GM12878 (cell line): Measurements from ENCODE around the gene LRRC7. TPM values are rescaled to one million over a fixed set of nuclear protein-coding genes. Genes with fewer than 3 reads are reported as not detected.

Experiments used
- ATAC-seq: fragments of 200-7000 bp; cut with Tn5 transposase; 3 replicates; pipeline ENCODE4 v1.9.1; 2020; ENCODE audit warnings: mild to moderate bottlenecking, moderate library complexity
- BruUV-seq: library from RNA; stranded (reverse); fragments of 400-500 nt; replicated peaks from 2 replicates; lab custom pipeline; 2021; lab: Mats Ljungman, UMichigan
- CTCF ChIA-PET: fragments of 300-600 bp; sonication (Branson Sonifier 250); formaldehyde crosslinking; extraction: SDS; loops from one replicate; lab custom pipeline; 2021; ENCODE audit warnings: inconsistent platforms; lab: Yijun Ruan, JAX
- POLR2A ChIA-PET: fragments of 350-600 bp; formaldehyde crosslinking; extraction: SDS; loops from one replicate; lab custom pipeline; 2021; ENCODE audit warnings: inconsistent platforms; lab: Charles Lee
- RAD21 ChIA-PET: fragments of 300-600 bp; sonication (Branson Sonifier 250); formaldehyde crosslinking; loops from one replicate; lab custom pipeline; 2023; ENCODE audit warnings: antibody characterized with exemption; ENCODE audit not compliant: unreplicated experiment; lab: Charles Lee
- SMC1A ChIA-PET: fragments of 300-600 bp; sonication (Branson Sonifier 250); formaldehyde crosslinking; loops from one replicate; lab custom pipeline; 2023; ENCODE audit not compliant: unreplicated experiment, uncharacterized antibody; lab: Charles Lee
- DNase-seq: peaks from one replicate; pipeline ENCODE4 v3.0.0-alpha.2; 2011; ENCODE audit warnings: low read depth, low spot score
- FAIRE-seq: peaks from 3 replicates; lab custom pipeline; 2011; peaks lifted over from hg19 to GRCh38; lab: Jason Lieb, UNC
- H2AFZ ChIP-seq: 2 replicates; pipeline ENCODE4 v1.6.0; 2011; ENCODE audit warnings: low read depth, low read length, control low read depth; ENCODE audit not compliant: control insufficient read depth
- H3K27ac ChIP-seq: 2 replicates; pipeline ENCODE4 v1.5.1; 2011; ENCODE audit warnings: control low read depth; ENCODE audit not compliant: control insufficient read depth, insufficient read depth
- H3K27me3 ChIP-seq, 2 experiments: replicated peaks in 1 of 2; 2 replicates each; pipeline versions ENCODE4 v1.6.0 to v1.6.1; 2011; ENCODE audit warnings: low read length in 1 of 2; ENCODE audit not compliant: control insufficient read depth in 2 of 2, insufficient read depth in 2 of 2
- H3K36me3 ChIP-seq, 2 experiments: 2 replicates each; pipeline ENCODE4 v1.5.1; 2011; ENCODE audit warnings: low read length in 1 of 2; ENCODE audit not compliant: control insufficient read depth in 2 of 2, insufficient read depth in 2 of 2
- H3K4me1 ChIP-seq: 2 replicates; pipeline ENCODE4 v1.6.1; 2011; ENCODE audit warnings: mild to moderate bottlenecking, low read length, moderate library complexity, mixed read lengths; ENCODE audit not compliant: control insufficient read depth, insufficient read depth
- H3K4me2 ChIP-seq: 2 replicates; pipeline ENCODE4 v1.6.0; 2011; ENCODE audit warnings: control low read depth; ENCODE audit not compliant: control insufficient read depth, insufficient read depth
- H3K4me3 ChIP-seq: fragments of 200-600 bp; sonication (generic); 2 replicates; pipeline ENCODE4 v1.5.1; 2016
- H3K79me2 ChIP-seq: 2 replicates; pipeline ENCODE4 v1.6.0; 2011; ENCODE audit warnings: low read length; ENCODE audit not compliant: control insufficient read depth, insufficient read depth
- H3K9ac ChIP-seq: 2 replicates; pipeline ENCODE4 v1.8.0; 2011; ENCODE audit warnings: low read length, control low read depth, mixed read lengths; ENCODE audit not compliant: control insufficient read depth, insufficient read depth
- H3K9me3 ChIP-seq: replicated peaks from 3 replicates; pipeline ENCODE4 v1.5.1; 2011; ENCODE audit warnings: mild to moderate bottlenecking, low read length; ENCODE audit not compliant: control insufficient read depth, insufficient read depth
- H4K20me1 ChIP-seq: 2 replicates; pipeline ENCODE4 v1.6.0; 2011; ENCODE audit not compliant: control insufficient read depth, insufficient read depth
- CHD4 ChIP-seq: fragments of 200-600 bp; sonication (generic); IDR thresholded peaks from 2 replicates; pipeline ENCODE4 v1.6.1; 2016; ENCODE audit warnings: mild to moderate bottlenecking
- DPF2 ChIP-seq: fragments of 450-650 bp; IDR thresholded peaks from 2 replicates; pipeline ENCODE4 v1.6.1; 2017; ENCODE audit warnings: mild to moderate bottlenecking
- HDGF ChIP-seq: fragments of 450-650 bp; IDR thresholded peaks from 2 replicates; pipeline ENCODE4 v1.6.1; 2016; ENCODE audit warnings: antibody characterized with exemption
- KDM1A ChIP-seq: fragments of 200-600 bp; sonication (generic); IDR thresholded peaks from 2 replicates; pipeline ENCODE4 v1.6.1; 2016; ENCODE audit warnings: borderline replicate concordance
- MEF2B ChIP-seq: fragments of 450-650 bp; IDR thresholded peaks from 2 replicates; pipeline ENCODE4 v1.6.1; 2018; ENCODE audit warnings: mild to moderate bottlenecking, moderate library complexity; ENCODE audit not compliant: partially characterized antibody, poor library complexity, severe bottlenecking
- SP1 ChIP-seq: IDR thresholded peaks from one replicate; pipeline ENCODE4 v1.6.1; 2011; ENCODE audit warnings: low read depth, low read length
- TBL1XR1 ChIP-seq: IDR thresholded peaks from 2 replicates; pipeline ENCODE4 v1.6.1; 2012; ENCODE audit warnings: low read depth, low read length, improper control_type of control experiment
- WRNIP1 ChIP-seq: IDR thresholded peaks from 2 replicates; pipeline ENCODE4 v1.6.1; 2011; ENCODE audit warnings: low read depth, low read length, improper control_type of control experiment, borderline replicate concordance
- YBX1 ChIP-seq: fragments of 450-650 bp; IDR thresholded peaks from 2 replicates; pipeline ENCODE4 v1.6.1; 2016; ENCODE audit warnings: antibody characterized with exemption
- ZBTB11 ChIP-seq: fragments of 450-650 bp; formaldehyde crosslinking; IDR thresholded peaks from 2 replicates; pipeline ENCODE4 v1.5.0; 2022; ENCODE audit warnings: mild to moderate bottlenecking, missing genetic modification characterization
- ZBTB4 ChIP-seq: fragments of 450-650 bp; formaldehyde crosslinking; IDR thresholded peaks from 2 replicates; pipeline ENCODE4 v1.4.0; 2022; ENCODE audit warnings: mild to moderate bottlenecking, moderate library complexity
- ZSCAN29 ChIP-seq: fragments of 450-650 bp; IDR thresholded peaks from 2 replicates; pipeline ENCODE4 v1.6.1; 2017; ENCODE audit warnings: mild to moderate bottlenecking, moderate library complexity
- WGBS: methylation state at CpG from one replicate; pipeline ENCODE4 v1.1.6; 2016; ENCODE audit warnings: low lambda C conversion rate; ENCODE audit not compliant: insufficient replicate concordance, insufficient coverage; ENCODE audit errors: missing lambda C conversion rate; 5-methylcytosine and 5-hydroxymethylcytosine counted together
- in situ Hi-C: fragments of 300-500 bp; cut with MboI; formaldehyde crosslinking; loops from 9 replicates; pipeline ENCODE4 v1.14.3; 2018; ENCODE audit warnings: mixed read lengths
- intact Hi-C: fragments of 100-400 bp; cut with micrococcal nuclease; formaldehyde crosslinking; loops from one replicate; pipeline ENCODE4 v1.14.2; 2022; ENCODE audit not compliant: unreplicated experiment
- polyA plus RNA-seq, 11 experiments: library from polyadenylated mRNA; depleted of rRNA in 4 of 11; unstranded in 6 of 11; stranded (reverse) in 5 of 11; fragments of >200 nt; fragmentation: Nextera tagmentation in 4 of 11; fragmentation: Illumina TruSeq in 1 of 11; extraction: Ambion mirVana in 4 of 11; extraction: Trizol in 1 of 11; gene quantifications; 1 replicate in 1 of 11; 2 replicates in 10 of 11; pipeline versions ENCODE4 v1.2.1 to v1.2.3, GENCODE V29; 2011 to 2016; ENCODE audit warnings: inconsistent platforms in 2 of 11, missing spikeins in 2 of 11, low read depth in 1 of 11
- total RNA-seq, 4 experiments: library from RNA; depleted of rRNA in 3 of 4; stranded (reverse); fragments of >200 nt in 3 of 4; fragmentation: Illumina TruSeq in 1 of 4; extraction: Trizol in 1 of 4; gene quantifications; 2 replicates each; pipeline versions ENCODE4 v1.2.1 to v1.2.3, GENCODE V29; 2013 to 2021
- TF ChIP-seq, protein P1 (sequence below): fragments of 450-650 bp; IDR thresholded peaks from 2 replicates; pipeline ENCODE4 v1.6.1; 2017; ENCODE audit warnings: mild to moderate bottlenecking, low read depth, inconsistent platforms; ENCODE audit not compliant: poor library complexity, severe bottlenecking

Gene LRRC7
- total and polyA plus RNA-seq, 10 of the 15 experiments (the other 5 are each of a cell fraction or from before 2014, with no cell fraction given) = 0.05 to 1.4 (median 0.24) TPM; not detected in 5

- no peaks in the 10 kb centered on the region for H3K36me3 ChIP-seq
- no peak overlapping the region for H3K27ac ChIP-seq
- H3K4me2 ChIP-seq = no peak overlapping the region
- ATAC-seq = no peak
- H3K4me1 ChIP-seq = no peaks in the 10 kb centered on the region
- no peak for FAIRE-seq
- ChIA-PET RAD21 (no interaction called here), SMC1A (no interaction called here), POLR2A (no interaction called here)
- no peaks in the 10 kb centered on the region for H3K9me3 ChIP-seq
- intact Hi-C loops = no loop called here
- BruUV-seq = no TSS peak
- no peak for DNase-seq
- no peaks in the 10 kb centered on the region for H4K20me1 ChIP-seq
- H3K9ac ChIP-seq = no peak overlapping the region
- in situ Hi-C loops = no loop called here
- 50% methylated on average over 3 of the region's 3 CpGs for WGBS
- H2AFZ ChIP-seq = no peak overlapping the region
- no peaks in the 10 kb centered on the region for H3K27me3 ChIP-seq
- H3K79me2 ChIP-seq = no peaks in the 10 kb centered on the region
- H3K4me3 ChIP-seq = no peak overlapping the region
- TF ChIP-seq KDM1A (no peak), TBL1XR1 (no peak), YBX1 (no peak), ZSCAN29 (no peak), DPF2 (no peak), SP1 (no peak), ZBTB11 (CRISPR knock-in tag) (no peak), CHD4 (no peak), HDGF (no peak), ZBTB4 (CRISPR knock-in tag) (no peak), WRNIP1 (no peak), MEF2B (no peak)
- TF ChIP-seq, protein P1, sequence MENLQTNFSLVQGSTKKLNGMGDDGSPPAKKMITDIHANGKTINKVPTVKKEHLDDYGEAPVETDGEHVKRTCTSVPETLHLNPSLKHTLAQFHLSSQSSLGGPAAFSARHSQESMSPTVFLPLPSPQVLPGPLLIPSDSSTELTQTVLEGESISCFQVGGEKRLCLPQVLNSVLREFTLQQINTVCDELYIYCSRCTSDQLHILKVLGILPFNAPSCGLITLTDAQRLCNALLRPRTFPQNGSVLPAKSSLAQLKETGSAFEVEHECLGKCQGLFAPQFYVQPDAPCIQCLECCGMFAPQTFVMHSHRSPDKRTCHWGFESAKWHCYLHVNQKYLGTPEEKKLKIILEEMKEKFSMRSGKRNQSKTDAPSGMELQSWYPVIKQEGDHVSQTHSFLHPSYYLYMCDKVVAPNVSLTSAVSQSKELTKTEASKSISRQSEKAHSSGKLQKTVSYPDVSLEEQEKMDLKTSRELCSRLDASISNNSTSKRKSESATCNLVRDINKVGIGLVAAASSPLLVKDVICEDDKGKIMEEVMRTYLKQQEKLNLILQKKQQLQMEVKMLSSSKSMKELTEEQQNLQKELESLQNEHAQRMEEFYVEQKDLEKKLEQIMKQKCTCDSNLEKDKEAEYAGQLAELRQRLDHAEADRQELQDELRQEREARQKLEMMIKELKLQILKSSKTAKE = no peak
- TF ChIP-seq, all 136 proteins: peak for 0
- CTCF ChIA-PET = no interaction called here
Measured at GRCh38 chr1:69943030-69943429, 375.3 kb downstream of the LRRC7 start.
